NCI-H2107 treated with DMSO at 0.1 percent for 48 hours (cell line): ENCODE measurements around the gene PARP15.
A peak's percentile ranks its signal among the peaks of the same experiment; 100 is the strongest.
"Not testable (repeated sequence)": the region's sequence is repeated elsewhere in the genome, so short reads cannot be mapped to it uniquely, and the experiment has no call there.

Experiments used
- DNase-seq: peaks from one replicate; lab custom pipeline; 2025; ENCODE audit not compliant: unreplicated experiment; lab: John Stamatoyannopoulos, UW

The PARP15 gene

DNA sequence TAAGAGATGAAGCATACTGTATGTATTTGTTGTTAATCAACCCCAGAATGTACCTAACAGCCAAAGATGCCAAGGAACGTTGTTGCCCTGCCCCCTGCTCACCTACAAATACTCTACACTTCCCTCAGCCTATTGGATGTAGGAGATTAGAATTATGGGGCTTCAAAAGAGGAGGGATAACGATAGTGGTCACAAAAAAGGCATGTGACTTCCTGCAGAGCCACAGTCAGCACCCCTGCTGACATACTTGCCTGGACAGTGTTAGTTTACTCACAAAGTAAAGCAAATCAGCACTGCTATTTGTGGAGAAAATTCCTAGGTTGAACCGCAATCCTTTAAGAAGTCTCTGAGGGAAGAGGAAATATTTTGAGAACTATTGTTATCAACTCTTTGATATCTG is 37.9 kb downstream of the PARP15 start:
- DNase-seq, result no peak

DNA sequence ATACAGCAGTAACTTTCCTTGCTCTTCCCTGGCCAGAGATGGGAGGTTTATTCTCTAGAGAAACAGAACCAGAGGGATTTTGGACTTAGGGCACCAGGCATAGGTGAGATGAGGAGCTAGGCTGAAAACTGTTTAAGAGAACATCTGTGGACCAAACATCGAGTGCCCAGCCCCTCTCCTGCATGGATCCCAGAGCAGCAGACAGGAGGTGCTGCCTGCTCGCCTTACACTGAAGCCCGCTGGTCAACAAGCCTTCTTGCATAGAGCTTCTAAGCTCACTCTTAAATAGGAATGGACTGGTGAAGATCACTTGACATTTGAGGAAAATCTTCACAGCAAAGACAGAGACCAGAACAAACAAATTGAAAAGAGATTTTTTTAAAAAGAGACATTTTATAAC is 41.2 kb downstream of the PARP15 start:
- no peak for DNase-seq

DNA sequence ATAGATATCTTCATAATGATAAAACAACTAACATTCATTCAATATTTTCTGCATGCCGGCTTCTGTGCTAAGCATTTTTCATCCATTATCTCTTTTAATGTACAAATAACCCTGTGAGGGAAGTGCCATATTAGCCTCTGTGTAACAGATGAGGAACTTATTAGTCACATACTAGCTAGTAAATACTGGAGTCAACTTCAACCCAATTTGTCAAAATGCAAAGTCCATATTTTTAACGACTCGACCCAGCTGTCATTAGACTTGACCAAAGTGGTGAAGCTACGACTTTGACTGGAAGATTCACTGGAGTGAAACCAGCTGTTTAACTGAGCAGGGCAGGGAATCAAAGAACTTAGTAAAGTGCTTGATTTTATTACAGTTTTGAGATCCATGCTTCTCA is 41.6 kb downstream of the PARP15 start:
- no peak for DNase-seq

DNA sequence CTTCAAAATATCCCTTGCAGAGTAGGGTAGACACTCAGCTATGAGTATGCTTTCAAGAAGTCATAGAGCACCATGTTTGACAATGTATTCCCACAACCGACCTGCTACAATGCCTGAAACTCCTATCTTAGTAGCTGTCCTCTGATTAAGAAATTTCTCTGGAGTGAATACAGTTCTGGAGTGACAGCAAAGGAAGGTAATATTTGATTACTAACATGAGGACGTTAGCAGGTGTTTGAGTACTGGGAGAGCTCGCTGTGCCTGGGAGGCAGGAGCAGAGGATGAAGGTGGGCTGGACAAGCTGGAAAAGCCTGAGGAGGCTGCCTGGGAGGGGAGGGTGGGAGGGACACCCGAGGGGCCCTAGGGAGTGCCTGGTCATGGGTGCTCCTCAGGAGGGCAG is 42.9 kb downstream of the PARP15 start:
- DNase-seq, result no peak

DNA sequence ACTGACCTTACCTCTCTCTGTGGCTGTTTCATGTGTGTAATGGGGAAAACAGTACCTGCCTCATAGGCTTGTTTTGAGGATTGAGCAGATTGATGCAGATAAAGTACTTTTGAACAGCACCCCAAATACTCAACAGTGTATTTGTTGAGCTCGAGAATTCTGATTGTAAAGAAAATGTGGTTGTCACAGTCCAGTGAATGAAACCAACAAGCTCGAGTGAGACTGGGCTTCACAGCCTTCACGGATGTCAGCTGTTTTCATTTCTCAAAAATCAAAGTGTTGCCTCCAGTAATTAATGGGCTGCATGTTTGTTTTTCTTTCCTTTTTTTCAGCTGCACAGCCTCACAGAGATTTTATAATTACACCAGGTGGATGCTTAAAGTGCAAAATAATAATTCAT is 43.7 kb downstream of the PARP15 start:
- DNase-seq, result peak; percentile 8

DNA sequence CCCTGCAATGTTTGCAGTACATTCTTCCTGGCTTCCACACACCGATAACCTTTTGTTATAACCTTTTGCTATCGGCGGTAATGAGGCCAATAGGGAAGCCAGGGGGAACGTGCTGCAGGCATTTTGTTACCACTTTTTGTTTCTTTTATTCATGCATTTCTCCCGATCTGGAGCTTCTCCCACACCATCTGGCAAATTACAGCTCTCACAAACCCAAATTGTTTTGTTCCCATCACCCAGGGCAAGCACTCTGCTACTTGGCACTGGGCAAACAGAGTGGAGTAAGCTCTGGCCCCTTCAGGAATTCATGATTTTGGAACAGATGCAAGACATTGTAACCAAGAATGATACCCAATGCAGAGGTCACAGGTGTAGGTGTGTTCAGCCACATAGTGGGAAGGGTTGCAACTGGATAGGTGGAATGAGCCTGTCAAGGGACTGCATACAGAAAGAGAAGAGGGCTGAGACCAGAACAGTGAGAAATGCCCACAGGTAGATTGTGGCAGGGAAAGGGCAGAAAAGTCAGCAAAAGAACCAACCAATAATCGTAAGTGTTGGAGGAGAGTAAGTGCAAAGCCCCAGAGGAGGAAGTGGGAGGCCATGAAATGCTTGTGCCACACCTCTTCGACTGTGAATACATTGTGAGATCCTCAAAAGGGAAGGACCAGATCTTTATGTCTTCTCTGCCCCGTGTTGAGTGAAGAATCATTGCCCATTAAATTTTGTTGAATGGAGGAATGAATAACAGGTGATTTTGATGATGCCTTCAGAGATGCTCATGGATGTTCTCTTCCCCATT is 45.8 kb downstream of the PARP15 start:
- DNase-seq, result no peak

DNA sequence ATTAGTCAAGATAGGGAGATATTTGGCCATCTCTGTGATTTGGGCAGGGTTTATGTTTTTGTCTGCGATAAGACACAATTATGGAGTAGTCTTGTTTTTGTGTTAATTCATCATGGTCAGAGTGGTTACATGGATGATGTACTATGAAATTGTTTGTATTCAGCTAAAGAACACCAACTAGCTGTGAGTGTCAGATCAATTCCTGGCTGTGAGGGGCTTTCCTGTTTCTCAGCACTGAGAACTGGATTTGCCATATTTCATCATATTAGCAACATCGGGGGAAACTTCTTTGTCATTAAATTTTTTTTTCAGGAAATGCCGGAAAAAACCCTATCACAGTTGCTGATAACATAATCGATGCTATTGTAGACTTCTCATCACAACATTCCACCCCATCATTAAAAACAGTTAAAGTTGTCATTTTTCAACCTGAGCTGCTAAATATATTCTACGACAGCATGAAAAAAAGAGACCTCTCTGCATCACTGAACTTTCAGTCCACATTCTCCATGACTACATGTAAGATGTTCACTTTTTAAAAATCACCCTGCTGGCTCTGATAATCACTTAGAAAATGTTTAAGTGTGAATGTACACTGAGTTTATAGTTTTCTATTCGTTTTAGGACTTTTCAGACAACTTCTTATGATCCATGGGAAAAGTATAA is 49.2 kb downstream of the PARP15 start:
- no peak for DNase-seq

DNA sequence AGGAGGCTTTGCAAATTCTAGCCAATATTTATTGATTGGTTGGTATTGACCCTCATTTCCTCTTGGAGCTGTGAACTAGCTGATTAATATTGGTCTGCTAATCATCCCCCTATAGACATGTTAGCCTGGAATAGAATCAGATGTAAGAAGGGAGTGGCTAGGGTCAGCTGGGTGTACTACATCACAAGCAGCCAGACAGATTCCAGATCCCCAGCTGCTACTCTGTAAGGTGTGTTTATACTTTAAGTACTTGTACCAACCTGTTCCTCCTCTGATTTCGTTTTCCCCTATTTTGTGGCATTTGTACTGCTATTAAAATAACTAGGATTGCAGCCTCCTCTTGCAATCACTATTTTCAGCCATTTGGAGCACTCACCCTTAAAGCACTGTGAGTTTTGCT is 49.9 kb downstream of the PARP15 start:
- no peak for DNase-seq

DNA sequence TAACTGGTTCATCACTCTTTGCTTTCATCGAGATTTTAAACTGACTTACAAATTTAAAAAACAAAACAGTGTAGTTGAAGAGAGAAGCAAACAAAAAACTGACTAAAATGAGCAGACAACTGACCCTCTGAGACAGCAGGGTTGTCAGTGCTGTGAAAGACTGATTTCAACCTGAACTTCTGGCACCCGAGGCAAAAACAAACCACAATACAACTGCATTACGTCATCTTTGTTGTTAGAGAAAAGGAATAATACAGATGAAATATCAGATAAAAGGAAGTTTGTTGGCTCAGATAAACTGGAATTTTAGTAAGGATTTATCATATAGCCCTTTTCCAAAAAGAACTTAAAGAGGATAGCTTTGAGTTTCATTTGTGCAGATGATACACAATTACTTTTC is 51.1 kb downstream of the PARP15 start:
- peak; percentile 31 for DNase-seq

DNA sequence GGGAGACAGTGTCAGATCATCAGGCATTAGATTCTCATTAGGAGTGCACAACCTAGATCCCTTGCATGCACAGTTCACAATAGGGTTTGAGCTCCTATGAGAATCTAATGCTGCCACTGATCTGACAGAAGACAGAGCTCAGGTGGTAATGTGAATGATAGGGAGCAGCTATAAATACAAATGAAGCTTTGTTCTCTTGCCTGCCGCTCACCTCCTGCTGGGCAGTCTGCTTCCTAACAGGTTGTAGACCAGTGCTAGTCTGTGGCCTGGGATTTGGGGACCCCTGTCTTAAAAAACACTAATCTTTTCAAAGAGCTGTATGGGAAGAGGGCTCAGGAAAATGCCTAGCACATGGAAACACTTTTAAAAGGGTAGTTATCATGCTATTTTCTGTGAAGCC is 52.3 kb downstream of the PARP15 start:
- no peak for DNase-seq

DNA sequence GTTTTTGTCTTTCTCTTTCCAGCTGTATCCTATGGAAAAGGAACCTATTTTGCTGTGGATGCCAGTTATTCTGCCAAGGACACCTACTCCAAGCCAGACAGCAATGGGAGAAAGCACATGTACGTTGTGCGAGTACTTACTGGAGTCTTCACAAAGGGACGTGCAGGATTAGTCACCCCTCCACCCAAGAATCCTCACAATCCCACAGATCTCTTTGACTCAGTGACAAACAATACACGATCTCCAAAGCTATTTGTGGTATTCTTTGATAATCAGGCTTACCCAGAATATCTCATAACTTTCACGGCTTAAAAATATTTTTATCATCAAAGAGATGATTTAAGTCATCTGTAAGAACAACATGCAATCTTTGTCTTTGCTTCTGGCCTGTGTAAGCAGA is 58.3 kb downstream of the PARP15 start:
- no peak for DNase-seq

DNA sequence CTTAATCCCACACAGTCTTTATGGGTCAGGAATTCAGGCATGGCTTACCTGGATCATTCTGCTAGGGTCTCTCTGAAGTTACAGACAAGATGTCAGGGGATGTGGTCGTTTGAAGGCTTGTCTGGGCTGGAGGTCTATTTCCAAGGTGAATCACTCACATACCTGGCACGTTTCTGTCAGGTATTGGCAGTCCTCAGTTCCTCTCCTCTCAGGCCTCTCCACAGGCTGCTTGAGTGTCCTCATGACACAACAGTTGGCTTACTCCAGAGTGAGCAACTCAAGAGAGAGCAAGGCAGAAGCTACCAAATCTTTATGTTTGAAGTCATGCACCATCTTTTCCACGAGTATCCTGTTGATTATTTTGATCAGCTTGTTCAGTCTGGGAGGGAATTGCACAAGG is 59.2 kb downstream of the PARP15 start:
- DNase-seq, result no peak

DNA sequence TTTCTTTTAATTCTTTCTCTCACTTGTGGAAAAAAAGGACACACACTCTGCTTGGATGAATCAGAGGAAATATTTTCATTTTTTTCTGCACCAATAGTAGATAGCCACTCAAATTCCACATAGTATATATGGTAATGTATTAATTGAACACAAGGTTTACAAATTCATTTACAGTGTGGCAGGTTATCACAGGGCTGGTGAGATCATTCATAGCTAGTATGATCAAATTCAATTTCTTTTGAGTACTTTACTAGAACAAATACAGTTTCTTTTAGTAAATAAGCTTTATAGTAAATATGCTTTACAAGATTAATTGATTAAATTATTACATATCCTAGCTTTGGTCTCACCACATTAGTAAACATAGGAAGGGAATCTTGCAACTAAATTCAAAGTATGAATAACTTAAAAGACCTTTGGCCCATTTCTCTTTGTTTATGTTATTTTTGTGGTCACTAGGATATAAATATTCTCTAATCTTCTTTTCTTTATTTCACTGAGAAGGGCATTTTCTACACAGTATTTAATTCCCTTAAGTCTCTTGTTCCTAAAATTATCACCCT is 63.1 kb downstream of the PARP15 start:
- DNase-seq, result no peak

DNA sequence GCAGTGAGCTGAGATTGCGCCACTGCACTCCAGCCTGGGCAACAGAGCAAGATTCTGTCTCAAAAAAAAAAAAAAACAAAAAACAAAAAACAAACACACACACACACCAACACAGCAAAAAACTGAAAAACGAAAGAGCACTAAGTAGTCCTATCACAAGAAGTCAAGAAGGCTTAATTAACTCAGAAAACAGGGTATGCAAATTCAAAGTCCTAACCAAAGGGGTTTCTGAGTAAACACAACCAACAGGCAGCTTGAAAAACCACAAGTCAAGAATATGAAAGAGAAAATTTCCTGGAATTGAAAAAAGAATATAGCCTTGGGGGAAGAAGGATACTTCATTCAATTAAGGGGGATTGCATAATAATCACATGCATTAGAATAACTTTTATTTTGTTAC is 65.5 kb downstream of the PARP15 start:
- DNase-seq, result no peak

DNA sequence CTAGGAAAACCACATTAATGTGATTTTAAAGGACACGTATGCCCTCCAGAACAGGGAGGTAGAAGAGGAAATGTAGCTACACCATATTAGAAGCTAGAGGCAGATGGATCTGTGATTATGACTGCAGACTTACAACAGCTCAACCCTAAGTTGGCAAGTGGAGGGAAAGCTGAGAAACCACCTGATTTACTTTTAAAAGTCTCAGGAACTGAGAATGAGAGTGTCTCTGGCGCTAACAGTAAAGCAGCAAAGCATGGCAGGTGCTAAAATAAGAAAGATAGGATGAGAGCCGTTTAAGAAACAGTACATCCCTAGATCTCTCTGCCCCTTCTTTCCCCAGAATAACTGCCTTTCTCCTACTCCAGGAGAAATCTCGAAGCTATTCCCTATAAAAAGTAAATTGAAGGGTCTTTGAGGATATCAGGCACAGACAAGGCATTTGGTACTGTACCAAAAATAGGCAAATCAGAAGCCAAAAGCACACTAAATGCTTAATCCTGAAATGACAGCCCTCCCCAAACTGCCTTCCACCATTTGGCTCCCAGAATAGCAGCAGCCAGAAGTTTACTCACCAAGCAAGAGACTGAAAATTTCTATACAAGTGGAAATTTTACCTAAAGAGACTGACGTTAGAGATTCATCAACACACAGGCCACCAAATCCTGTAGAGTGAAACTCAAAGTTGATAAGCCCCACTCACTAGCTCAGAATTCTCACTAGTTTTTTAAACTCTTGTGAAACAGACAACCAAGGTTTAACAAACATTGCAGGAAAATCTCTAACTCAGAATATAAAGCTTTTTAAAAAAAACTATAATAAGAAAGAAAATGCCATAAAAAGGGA is 68.9 kb downstream of the PARP15 start:
- no peak for DNase-seq

DNA sequence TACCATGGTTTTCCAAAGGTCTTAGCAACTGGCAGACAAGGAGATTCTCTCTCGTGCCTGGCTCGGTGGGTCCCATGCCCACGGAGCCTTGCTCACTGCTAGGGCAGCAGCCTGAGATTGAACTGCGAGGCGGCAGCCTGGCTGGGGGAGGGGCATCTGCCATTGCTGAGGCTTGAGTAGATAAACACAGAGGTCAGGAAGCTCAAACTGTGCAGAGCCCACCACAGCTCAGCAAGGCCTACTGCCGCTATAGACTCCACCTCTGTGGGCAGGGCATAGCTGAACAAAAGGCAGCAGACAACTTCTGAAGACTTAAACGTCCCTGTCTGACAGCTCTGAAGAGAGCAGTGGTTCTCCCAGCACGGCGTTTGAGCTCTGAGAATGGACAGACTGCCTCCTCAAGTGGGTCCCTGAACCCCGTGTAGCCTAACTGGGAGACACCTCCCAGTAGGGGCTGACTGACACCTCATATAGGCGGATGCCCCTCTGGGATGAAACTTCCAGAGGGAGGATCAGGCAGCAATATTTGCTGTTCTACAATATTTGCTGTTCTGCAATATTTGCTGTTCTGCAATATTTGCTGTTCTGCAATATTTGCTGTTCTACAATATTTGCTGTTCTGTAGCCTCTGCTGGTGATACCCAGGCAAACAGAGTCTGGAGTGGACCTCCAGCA is 73.9 kb downstream of the PARP15 start:
- DNase-seq, result not testable (repeated sequence)

DNA sequence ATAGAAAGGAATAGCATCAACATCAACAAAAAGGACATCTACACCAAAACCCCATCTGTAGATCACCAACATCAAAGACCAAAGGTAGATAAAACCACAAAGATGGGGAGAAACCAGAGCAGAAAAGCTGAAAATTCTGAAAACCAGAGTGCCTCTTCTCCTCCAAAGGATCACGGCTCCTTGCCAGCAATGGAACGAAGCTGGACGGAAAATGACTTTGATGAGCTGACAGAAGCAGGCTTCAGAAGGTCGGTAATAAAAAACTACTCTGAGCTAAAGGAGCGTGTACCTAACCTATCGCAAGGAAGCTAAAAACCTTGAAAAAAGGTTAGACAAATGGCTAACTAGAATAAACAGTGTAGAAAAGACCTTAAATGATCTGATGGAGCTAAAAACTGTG is 74.5 kb downstream of the PARP15 start:
- not testable (repeated sequence) for DNase-seq

DNA sequence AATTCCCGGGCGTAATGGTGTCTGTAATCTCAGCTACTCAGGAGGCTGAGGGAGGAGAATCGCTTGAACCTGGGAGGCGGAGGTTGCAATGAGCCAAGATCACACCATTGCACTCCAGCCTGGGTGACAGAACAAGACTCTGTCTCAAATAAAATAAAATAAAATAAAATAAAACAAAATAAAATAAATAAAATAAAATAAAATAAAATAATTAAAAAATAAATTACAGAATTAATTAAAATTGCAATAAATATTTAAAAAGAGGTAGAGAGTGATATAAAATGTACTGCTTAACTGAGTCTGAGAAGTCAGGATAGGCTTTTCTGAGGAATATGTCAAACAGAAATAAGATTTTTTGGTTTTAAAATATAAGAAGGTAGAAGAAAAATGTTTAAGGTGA is 80.9 kb downstream of the PARP15 start:
- DNase-seq, result not testable (repeated sequence)

DNA sequence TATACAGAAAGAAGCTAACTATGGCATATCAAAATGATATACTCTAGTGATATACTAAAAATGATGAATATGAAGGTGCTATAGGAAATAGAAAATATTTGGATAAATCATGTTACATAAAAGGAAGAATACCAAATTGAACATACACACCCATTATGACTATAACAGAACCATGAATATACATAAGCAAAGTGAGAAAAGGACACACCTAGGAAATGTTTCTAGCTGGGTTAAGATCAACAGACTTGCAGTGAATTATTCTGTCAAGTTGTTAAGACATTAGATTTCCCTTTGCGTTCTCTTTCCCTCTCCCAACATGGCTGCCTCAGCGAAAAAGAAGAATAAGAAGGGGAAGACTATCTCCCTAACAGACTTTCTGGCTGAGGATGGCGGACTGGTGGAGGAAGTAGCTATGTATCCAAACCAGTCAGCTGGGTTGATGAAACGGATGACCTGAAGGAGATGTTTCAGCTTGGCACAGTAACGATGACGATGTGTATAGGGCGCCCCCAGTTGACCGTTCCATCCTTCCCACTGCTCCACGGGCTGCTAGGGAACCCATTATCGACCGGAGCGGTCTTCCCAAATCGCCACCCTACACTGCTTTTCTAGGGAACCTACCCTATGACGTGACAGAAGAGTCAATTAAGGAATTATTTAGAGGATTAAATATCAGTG is 83.0 kb downstream of the PARP15 start:
- DNase-seq, result no peak

DNA sequence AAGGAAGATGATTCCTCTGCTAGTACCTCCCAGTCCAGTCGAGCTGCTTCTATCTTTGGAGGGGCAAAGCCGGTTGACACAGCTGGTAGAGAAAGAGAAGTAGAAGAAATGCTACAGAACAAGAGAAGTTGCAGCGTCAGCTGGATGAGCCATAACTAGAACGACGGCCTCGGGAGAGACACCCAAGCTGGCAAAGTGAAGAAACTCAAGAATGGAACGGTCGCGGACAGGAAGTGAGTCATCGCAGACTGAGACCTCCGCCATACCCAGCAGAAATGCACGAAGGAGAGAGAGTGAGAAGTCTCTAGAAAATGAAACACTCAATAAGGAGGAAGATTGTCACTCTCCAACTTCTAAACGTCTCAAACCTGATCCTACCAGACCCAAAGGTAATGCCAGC is 84.2 kb downstream of the PARP15 start:
- DNase-seq, result no peak
